GM12873 (cell line): ENCODE measurements around the gene MAP4K3.

Experiments used
- TF ChIP-seq, protein P1 (sequence below): IDR thresholded peaks from 2 replicates; pipeline ENCODE4 v1.5.1; 2012; ENCODE audit warnings: low read depth, mild to moderate bottlenecking, moderate library complexity, low read length, control low read depth; ENCODE audit not compliant: insufficient read depth; ENCODE audit errors: missing control alignments

The MAP4K3 gene

GRCh38 chr2:39283561-39283960 is 153.5 kb downstream of the MAP4K3 start:
- TF ChIP-seq, protein P1, sequence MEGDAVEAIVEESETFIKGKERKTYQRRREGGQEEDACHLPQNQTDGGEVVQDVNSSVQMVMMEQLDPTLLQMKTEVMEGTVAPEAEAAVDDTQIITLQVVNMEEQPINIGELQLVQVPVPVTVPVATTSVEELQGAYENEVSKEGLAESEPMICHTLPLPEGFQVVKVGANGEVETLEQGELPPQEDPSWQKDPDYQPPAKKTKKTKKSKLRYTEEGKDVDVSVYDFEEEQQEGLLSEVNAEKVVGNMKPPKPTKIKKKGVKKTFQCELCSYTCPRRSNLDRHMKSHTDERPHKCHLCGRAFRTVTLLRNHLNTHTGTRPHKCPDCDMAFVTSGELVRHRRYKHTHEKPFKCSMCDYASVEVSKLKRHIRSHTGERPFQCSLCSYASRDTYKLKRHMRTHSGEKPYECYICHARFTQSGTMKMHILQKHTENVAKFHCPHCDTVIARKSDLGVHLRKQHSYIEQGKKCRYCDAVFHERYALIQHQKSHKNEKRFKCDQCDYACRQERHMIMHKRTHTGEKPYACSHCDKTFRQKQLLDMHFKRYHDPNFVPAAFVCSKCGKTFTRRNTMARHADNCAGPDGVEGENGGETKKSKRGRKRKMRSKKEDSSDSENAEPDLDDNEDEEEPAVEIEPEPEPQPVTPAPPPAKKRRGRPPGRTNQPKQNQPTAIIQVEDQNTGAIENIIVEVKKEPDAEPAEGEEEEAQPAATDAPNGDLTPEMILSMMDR: no peak

GRCh38 chr2:39281391-39281790 is 155.7 kb downstream of the MAP4K3 start:
- TF ChIP-seq, protein P1: no peak

DNA sequence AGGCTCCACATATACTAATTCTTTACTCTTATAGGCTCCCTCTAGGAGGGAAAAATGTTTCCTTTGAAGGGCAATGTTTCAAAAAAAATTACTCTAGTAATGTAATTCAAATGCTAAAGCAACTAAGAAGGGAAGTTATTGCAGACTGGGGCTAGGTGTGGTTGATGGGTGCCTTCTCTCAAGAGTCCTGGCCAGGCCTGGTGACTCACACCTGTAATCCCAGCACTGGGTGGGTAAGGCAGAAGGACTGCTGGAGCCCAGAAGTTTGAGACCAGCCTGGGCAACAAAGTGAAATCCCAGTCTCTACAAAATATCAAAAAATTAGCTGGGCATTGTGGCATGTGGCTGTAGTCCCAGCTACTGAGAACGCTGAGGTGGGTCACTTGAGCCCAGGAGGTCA is 162.1 kb downstream of the MAP4K3 start:
- TF ChIP-seq, protein P1: no peak

DNA sequence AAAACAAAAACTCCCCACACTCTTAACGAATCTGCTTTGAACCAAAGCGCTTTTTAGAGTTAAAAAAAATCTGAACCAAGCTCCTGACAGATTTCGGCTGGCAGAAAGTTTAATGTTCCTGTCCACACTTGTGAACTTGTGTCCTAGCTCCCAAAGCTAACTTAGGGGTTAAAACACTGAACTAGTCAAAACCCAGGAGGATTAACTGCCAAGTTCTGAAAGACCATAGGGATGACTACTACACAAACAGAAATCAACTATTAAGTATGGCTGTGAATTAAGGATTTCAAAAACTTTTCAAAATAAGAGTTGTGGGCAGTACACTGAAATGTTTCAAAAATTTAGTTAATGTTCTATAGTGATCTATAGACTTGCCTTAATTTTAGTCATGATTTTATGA is 167.1 kb downstream of the MAP4K3 start:
- TF ChIP-seq, protein P1: no peak

- TF ChIP-seq, protein P1: no peak
Observed at GRCh38 chr2:39266916-39267434, 170.1 kb downstream of the MAP4K3 start.

DNA sequence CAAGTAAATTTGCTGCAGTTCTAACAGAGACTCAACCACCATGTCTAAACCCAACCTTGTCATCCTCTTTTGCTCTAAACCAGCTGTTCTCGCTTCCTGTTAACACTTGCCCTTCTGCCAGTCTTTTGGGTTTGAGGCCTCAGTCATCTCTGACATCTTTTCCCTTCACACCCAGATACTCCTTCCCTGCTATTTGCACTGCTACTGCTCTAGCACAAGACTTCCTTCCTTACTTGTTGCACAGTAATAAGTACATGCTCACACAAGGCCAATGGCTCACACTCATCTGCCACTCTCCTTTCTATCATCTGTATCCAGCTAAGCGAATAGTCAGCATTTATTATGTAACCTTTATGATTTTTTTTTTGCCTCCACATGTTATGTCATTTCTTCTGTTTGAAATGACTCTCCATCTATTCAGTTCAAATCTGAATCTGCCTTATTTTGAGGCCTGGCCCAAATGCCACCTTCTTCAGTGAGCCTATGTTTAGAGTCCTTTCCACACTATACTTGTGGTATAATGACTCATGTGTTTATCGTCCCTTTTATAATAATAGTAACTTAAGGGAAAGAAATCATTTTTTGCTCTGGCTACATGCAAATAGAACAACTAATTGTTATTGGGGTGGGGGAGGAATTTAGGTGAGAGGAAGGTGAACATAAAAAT is 170.8 kb downstream of the MAP4K3 start:
- TF ChIP-seq, protein P1: no peak

DNA sequence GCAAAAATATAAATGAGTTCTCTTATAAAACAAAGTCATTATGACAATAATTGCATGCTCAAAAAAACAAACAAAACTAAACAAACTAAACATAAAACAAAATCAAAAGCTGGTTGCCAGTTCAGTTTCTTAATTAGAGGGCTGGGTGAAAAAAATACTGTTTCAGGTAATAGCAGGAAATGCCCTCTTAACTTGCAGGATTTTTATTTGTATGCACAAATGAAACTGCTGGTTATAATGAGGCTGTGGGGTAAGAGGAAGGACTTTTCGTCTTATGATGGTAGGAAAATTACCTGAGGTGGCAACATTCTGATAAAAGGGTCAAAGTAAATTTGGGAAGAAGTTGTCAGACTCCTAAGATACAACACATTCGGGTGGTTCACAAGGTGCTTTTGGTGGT is 171.8 kb downstream of the MAP4K3 start:
- TF ChIP-seq, protein P1: no peak
